Retinal pigment epithelial cell (primary cell): ENCODE measurements around the gene NDUFAF2.

Experiments used
- DNase-seq: peaks from one replicate; pipeline ENCODE4 v3.0.0-alpha.2; 2010; ENCODE audit warnings: low read depth
- H3K4me3 ChIP-seq: 2 replicates; pipeline ENCODE4 v1.5.1; 2011; ENCODE audit warnings: mild to moderate bottlenecking, low read length, control low read depth, moderate library complexity
- CTCF ChIP-seq: conservative IDR thresholded peaks from 2 replicates; pipeline ENCODE4 v1.5.1; 2011; ENCODE audit warnings: low read depth, low read length, control low read depth, inconsistent platforms

Gene NDUFAF2

GRCh38 chr5:61163905-61164304, 218.9 kb downstream of the NDUFAF2 start:
- DNase-seq: no peak
- H3K4me3 ChIP-seq: no peak overlapping the region
- no peak for TF ChIP-seq CTCF

GRCh38 chr5:61167382-61167781, 222.4 kb downstream of the NDUFAF2 start:
- peak; percentile 71 for TF ChIP-seq CTCF
- DNase-seq: peak; percentile 26
- no peak overlapping the region for H3K4me3 ChIP-seq

GRCh38 chr5:61168951-61169350, 223.9 kb downstream of the NDUFAF2 start:
- no peak overlapping the region for H3K4me3 ChIP-seq
- DNase-seq: no peak
- no peak for TF ChIP-seq CTCF

- DNase-seq: no peak
- no peak overlapping the region for H3K4me3 ChIP-seq
- no peak for TF ChIP-seq CTCF
Observed at GRCh38 chr5:61171479-61171878, 226.5 kb downstream of the NDUFAF2 start.

GRCh38 chr5:61176631-61177030, 231.6 kb downstream of the NDUFAF2 start:
- DNase-seq: no peak
- no peak overlapping the region for H3K4me3 ChIP-seq
- no peak for TF ChIP-seq CTCF

- DNase-seq: no peak
- no peak overlapping the region for H3K4me3 ChIP-seq
- TF ChIP-seq CTCF: no peak
Observed at GRCh38 chr5:61177070-61177469, 232.1 kb downstream of the NDUFAF2 start.

GRCh38 chr5:61177716-61178115, 232.7 kb downstream of the NDUFAF2 start:
- DNase-seq: no peak
- H3K4me3 ChIP-seq: no peak overlapping the region
- TF ChIP-seq CTCF: no peak
